ENCODE data around the gene GPRC5A.

Gene GPRC5A

GRCh38 chr12:12887471-12887870, 3.9 kb upstream of the GPRC5A start:
- no peak for DNase-seq

- no peak for DNase-seq
Observed at GRCh38 chr12:12889701-12890100, 1.7 kb upstream of the GPRC5A start.

GRCh38 chr12:12890543-12891079, 751 bp upstream of the GPRC5A start:
- peak; percentile 59 for DNase-seq

- no peak for DNase-seq
Observed at GRCh38 chr12:12891881-12892355, 556 bp downstream of the GPRC5A start.

GRCh38 chr12:12892681-12893141, 1.3 kb downstream of the GPRC5A start:
- no peak for DNase-seq

- DNase-seq: no peak
Observed at GRCh38 chr12:12893438-12893837, 2.1 kb downstream of the GPRC5A start.

- no peak for DNase-seq
Observed at GRCh38 chr12:12896260-12896659, 4.9 kb downstream of the GPRC5A start.

- no peak for DNase-seq
Observed at GRCh38 chr12:12897302-12897701, 5.9 kb downstream of the GPRC5A start.

GRCh38 chr12:12898136-12898717, 6.9 kb downstream of the GPRC5A start:
- DNase-seq: no peak

GRCh38 chr12:12898911-12899511, 7.6 kb downstream of the GPRC5A start:
- no peak for DNase-seq

- no peak for DNase-seq
Observed at GRCh38 chr12:12899530-12900380, 8.4 kb downstream of the GPRC5A start.

GRCh38 chr12:12900786-12901157, 9.4 kb downstream of the GPRC5A start:
- no peak for DNase-seq

GRCh38 chr12:12901158-12901791, 9.9 kb downstream of the GPRC5A start:
- DNase-seq: no peak

GRCh38 chr12:12902036-12902435, 10.7 kb downstream of the GPRC5A start:
- no peak for DNase-seq

- no peak for DNase-seq
Observed at GRCh38 chr12:12903642-12904609, 12.6 kb downstream of the GPRC5A start.

- no peak for DNase-seq
Observed at GRCh38 chr12:12907552-12907951, 16.2 kb downstream of the GPRC5A start.

GRCh38 chr12:12908252-12908651, 16.9 kb downstream of the GPRC5A start:
- no peak for DNase-seq

GRCh38 chr12:12908711-12909110, 17.3 kb downstream of the GPRC5A start:
- DNase-seq: no peak

- peak; percentile 47 for DNase-seq
Observed at GRCh38 chr12:12909228-12909994, 18.0 kb downstream of the GPRC5A start.

GRCh38 chr12:12909995-12910420, 18.6 kb downstream of the GPRC5A start:
- DNase-seq: peak; percentile 29

- DNase-seq: no peak
Observed at GRCh38 chr12:12912711-12913110, 21.3 kb downstream of the GPRC5A start.

Measured in hematopoietic multipotent progenitor cell treated with erythropoietin and hydrocortisone succinate and interleukin-3 and kit ligand, for 6 days (in vitro differentiated cells).